Spleen (tissue), 11 donors: ENCODE results near the gene LCN6. TPM values are rescaled to one million over a fixed set of nuclear protein-coding genes. Genes with fewer than 3 reads are reported as not detected.

ENCODE experiments used
- DNase-seq: peaks from one replicate; pipeline ENCODE4 v3.0.0-alpha.2; 2020
- H3K27ac ChIP-seq, 8 donors: fragments of 200-600 bp; sonication (generic) in 7 of 8; 1 replicate in 4 of 8; 2 replicates in 4 of 8; pipeline versions ENCODE4 v1.5.0 to v1.8.0; 2016 to 2021; ENCODE audit warnings: inconsistent platforms in 4 of 8, mild to moderate bottlenecking in 4 of 8, moderate library complexity in 1 of 8
- H3K27me3 ChIP-seq, 7 donors: fragments of 200-600 bp; sonication (generic) in 6 of 7; replicated peaks in 1 of 7; 1 replicate in 4 of 7; 2 replicates in 3 of 7; pipeline versions ENCODE4 v1.5.0 to v1.8.0; 2016 to 2021; ENCODE audit warnings: inconsistent platforms in 3 of 7, mild to moderate bottlenecking in 1 of 7
- H3K36me3 ChIP-seq, 6 donors: fragments of 200-600 bp; sonication (generic) in 5 of 6; 1 replicate in 4 of 6; 2 replicates in 2 of 6; pipeline versions ENCODE4 v1.5.0 to v1.8.0; 2016 to 2021; ENCODE audit warnings: inconsistent platforms in 2 of 6
- H3K4me1 ChIP-seq, 6 donors: fragments of 200-600 bp; sonication (generic) in 5 of 6; 1 replicate in 3 of 6; 2 replicates in 3 of 6; pipeline versions ENCODE4 v1.5.0 to v1.8.0; 2016 to 2021; ENCODE audit warnings: inconsistent platforms in 3 of 6
- H3K4me3 ChIP-seq, 8 donors: fragments of 200-600 bp; sonication (generic) in 7 of 8; 1 replicate in 4 of 8; 2 replicates in 4 of 8; pipeline versions ENCODE4 v1.5.0 to v1.8.0; 2016 to 2021; ENCODE audit warnings: inconsistent platforms in 4 of 8, mild to moderate bottlenecking in 4 of 8, moderate library complexity in 2 of 8
- H3K9me3 ChIP-seq, 8 donors: fragments of 200-600 bp; sonication (generic) in 7 of 8; 1 replicate in 4 of 8; 2 replicates in 4 of 8; pipeline versions ENCODE4 v1.5.0 to v1.8.0; 2016 to 2021; ENCODE audit warnings: inconsistent platforms in 4 of 8
- POLR2A ChIP-seq, 3 donors: fragments of 450-650 bp; IDR thresholded peaks; one replicate each; pipeline ENCODE4 v1.5.1; 2017; ENCODE audit warnings: antibody characterized with exemption in 3 of 3, mild to moderate bottlenecking in 1 of 3
- POLR2AphosphoS5 ChIP-seq, 3 donors: sonication (generic); formaldehyde crosslinking; IDR thresholded peaks; one replicate each; pipeline ENCODE4 v1.5.1; 2017; ENCODE audit warnings: antibody characterized with exemption in 3 of 3
- WGBS, 5 donors: extraction: QIAGEN DNeasy Blood & Tissue Kit in 3 of 5; methylation state at CpG; one replicate each; pipeline versions ENCODE4 v1.1.5 to v1.1.7; 2013 to 2018; 5-methylcytosine and 5-hydroxymethylcytosine counted together
- intact Hi-C: fragments of 100-400 bp; cut with DNase I; formaldehyde crosslinking; loops from one replicate; pipeline ENCODE4 v1.15.0; 2023; ENCODE audit warnings: low total_unique reads
- polyA plus RNA-seq, 3 donors: library from polyadenylated mRNA; stranded (reverse); fragments of 200-250 nt; gene quantifications; one replicate each; pipeline ENCODE4 v1.2.1, GENCODE V29; 2013
- total RNA-seq, 7 donors: library from RNA; depleted of rRNA in 3 of 7; stranded (reverse); fragments of >200 nt in 3 of 7; fragmentation: NEBNext Ultra II Directional in 4 of 7; extraction: Animal tissue kit (Norgen Biotek cat#: 25700) in 4 of 7; gene quantifications; one replicate each; pipeline versions ENCODE4 v1.1.0 to v1.2.1, GENCODE V29; 2016 to 2021
- TF ChIP-seq, protein P1 (sequence below), 11 experiments: fragments of 200-600 bp in 7 of 11; fragments of 450-650 bp in 4 of 11; sonication (generic) in 4 of 11; IDR thresholded peaks in 8 of 11; conservative IDR thresholded peaks in 3 of 11; 1 replicate in 7 of 11; 2 replicates in 4 of 11; pipeline versions ENCODE4 v1.4.0 to v1.8.0; 2016 to 2021; ENCODE audit warnings: antibody characterized with exemption in 11 of 11, inconsistent platforms in 4 of 11, mild to moderate bottlenecking in 1 of 11
- donor health status: healthy with polysubstance abuse.
- donor health status: DM: no; HTN: no; CAD: no; lungs with moderate emphysema.
- donor health status: DM: no; HTN: no; CAD: no.
- donor health status: Bipolar disorder and iron deficiency.
- donor health status: healthy.
- donor health status: DM: no; HTN: no; CAD: no.
- donor health status: DM: yes; HTN: yes; CAD: no.

The LCN6 gene
- total and polyA plus RNA-seq, 10 donors: 1.2 to 18.9 (median 4.4) TPM

DNA sequence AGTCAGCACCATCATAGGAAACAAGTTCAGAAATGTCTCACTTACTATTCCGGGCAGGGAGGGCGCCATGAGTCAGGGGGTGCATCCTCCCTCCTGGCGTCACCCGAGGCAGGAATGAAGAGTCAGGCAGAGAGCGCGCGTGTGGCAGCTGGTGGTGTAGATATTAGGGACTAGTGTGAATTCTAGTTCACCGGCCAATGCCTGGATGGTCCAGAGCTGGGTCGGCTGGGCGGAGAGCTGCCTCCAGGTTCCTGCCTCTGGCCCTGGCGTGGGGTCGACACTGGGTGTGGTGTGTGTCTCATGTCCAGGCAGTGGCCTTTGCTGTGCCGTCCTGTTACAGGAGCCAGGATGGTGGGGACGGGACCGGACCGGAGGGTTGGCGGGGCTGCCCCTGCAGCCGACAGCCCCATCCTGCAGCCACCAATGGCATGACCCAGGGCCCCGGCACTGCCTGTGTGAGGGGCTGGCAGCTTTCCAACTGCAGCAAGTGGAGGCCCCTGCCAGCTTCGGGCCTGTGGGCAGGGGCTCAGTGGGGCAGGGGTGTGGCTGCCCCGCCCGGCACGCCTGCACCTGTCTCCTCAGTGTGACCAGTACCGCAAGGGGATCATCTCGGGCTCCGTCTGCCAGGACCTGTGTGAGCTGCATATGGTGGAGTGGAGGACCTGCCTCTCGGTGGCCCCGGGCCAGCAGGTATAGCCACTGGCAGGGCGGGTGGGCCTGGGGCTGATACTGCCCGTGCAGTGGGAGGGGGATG is 26.8 kb downstream of the LCN6 start:
- DNase-seq: peak; percentile 76
- Histone ChIP-seq H3K9me3 (no peaks in the 10 kb centered on the region), H3K27me3 (peaks cover 0 to 5% (median 0%) of the 10 kb centered on the region in 7 donors), H3K27ac (peak overlapping the region in 3 of 8 donors; percentile 17 to 18 (median 18)), H3K4me1 (peaks cover 12 to 82% (median 75%) of the 10 kb centered on the region in 6 donors), H3K4me3 (no peak overlapping the region), H3K36me3 (peaks cover 6 to 62% (median 50%) of the 10 kb centered on the region in 6 donors)
- intact Hi-C loops: no loop called here
- WGBS, 5 donors: 63 to 80% (median 68%) methylated on average over 16 to 30 of the region's 30 CpGs
- TF ChIP-seq, protein P1, sequence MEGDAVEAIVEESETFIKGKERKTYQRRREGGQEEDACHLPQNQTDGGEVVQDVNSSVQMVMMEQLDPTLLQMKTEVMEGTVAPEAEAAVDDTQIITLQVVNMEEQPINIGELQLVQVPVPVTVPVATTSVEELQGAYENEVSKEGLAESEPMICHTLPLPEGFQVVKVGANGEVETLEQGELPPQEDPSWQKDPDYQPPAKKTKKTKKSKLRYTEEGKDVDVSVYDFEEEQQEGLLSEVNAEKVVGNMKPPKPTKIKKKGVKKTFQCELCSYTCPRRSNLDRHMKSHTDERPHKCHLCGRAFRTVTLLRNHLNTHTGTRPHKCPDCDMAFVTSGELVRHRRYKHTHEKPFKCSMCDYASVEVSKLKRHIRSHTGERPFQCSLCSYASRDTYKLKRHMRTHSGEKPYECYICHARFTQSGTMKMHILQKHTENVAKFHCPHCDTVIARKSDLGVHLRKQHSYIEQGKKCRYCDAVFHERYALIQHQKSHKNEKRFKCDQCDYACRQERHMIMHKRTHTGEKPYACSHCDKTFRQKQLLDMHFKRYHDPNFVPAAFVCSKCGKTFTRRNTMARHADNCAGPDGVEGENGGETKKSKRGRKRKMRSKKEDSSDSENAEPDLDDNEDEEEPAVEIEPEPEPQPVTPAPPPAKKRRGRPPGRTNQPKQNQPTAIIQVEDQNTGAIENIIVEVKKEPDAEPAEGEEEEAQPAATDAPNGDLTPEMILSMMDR (IDR thresholded peaks at IDR 0.05 in 8 of 11, conservative IDR thresholded peaks at IDR 0.05 in 3 of 11): no peak
- TF ChIP-seq POLR2AphosphoS5 (IDR thresholded peaks at IDR 0.05) (peak in 2 of 3 donors; percentile 38 to 64), POLR2A (IDR thresholded peaks at IDR 0.05) (no peak)

GRCh38 chr9:136720898-136721338 is 27.4 kb downstream of the LCN6 start:
- H3K27ac ChIP-seq: peak overlapping the region in 2 of 8 donors; percentile 17 to 68
- peaks cover 6 to 56% (median 47%) of the 10 kb centered on the region in 6 donors for H3K36me3 ChIP-seq
- 69 to 83% (median 71%) methylated on average over 9 to 11 of the region's 11 CpGs for WGBS, 5 donors
- intact Hi-C loops: no loop called here
- no peak overlapping the region for H3K4me3 ChIP-seq
- H3K27me3 ChIP-seq: peaks cover 0 to 6% (median 0%) of the 10 kb centered on the region in 7 donors
- TF ChIP-seq, protein P1 (IDR thresholded peaks at IDR 0.05 in 8 of 11, conservative IDR thresholded peaks at IDR 0.05 in 3 of 11): no peak
- no peak for TF ChIP-seq POLR2A (IDR thresholded peaks at IDR 0.05)
- no peak for TF ChIP-seq POLR2AphosphoS5 (IDR thresholded peaks at IDR 0.05)
- H3K4me1 ChIP-seq: peaks cover 6 to 78% (median 69%) of the 10 kb centered on the region in 6 donors
- no peak for DNase-seq
- no peaks in the 10 kb centered on the region for H3K9me3 ChIP-seq

DNA sequence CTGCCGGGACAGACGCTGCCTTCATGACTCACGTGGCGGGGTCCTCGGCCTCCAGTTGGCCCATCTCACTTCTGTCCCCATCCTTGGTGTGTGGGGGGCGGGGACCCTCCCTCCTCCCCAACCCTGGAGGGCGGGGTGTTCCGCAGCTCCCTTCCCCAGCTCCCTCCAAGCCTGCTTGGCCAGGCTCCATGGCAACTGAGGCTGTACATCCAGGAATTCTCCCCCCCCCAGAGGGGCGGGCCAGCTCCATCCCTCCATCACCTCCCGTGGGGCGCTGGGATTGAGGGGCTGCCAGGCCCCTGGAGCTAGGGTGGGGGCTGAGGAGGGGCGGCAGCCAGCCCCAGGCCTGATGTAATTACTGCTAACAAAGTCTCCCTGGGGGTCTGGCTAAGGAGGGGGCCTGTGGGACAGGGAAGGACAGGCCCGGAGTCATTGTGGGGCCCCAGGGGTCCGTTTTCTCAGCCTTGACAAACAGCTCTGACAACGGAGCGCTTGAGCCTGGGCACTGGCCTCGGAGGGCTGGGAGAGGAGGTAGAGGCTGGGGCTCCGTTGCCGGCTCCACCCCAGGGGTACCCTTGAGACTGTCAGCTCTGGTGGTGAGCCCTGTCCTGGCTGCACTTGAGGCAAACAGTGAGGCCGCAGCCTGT is 28.0 kb downstream of the LCN6 start:
- Histone ChIP-seq H3K36me3 (peaks cover 6 to 50% (median 41%) of the 10 kb centered on the region in 6 donors), H3K4me3 (no peak overlapping the region), H3K9me3 (no peaks in the 10 kb centered on the region), H3K27ac (peak overlapping the region in 2 of 8 donors; percentile 68 to 81), H3K27me3 (peaks cover 0 to 12% (median 0%) of the 10 kb centered on the region in 7 donors), H3K4me1 (peaks cover 4 to 78% (median 64%) of the 10 kb centered on the region in 6 donors)
- TF ChIP-seq, protein P1 (IDR thresholded peaks at IDR 0.05 in 8 of 11, conservative IDR thresholded peaks at IDR 0.05 in 3 of 11): no peak
- TF ChIP-seq POLR2A (IDR thresholded peaks at IDR 0.05) (no peak), POLR2AphosphoS5 (IDR thresholded peaks at IDR 0.05) (peak in 2 of 3 donors; percentile 1 to 46)
- 79 to 83% (median 82%) methylated on average over 13 to 20 of the region's 20 CpGs for WGBS, 5 donors
- intact Hi-C loops: no loop called here
- DNase-seq: no peak
